AG10803 (cell line): Measurements from ENCODE around the gene C10orf90.
A peak's percentile ranks its signal among the peaks of the same experiment; 100 is the strongest.

Experiments
- DNase-seq: peaks from one replicate; pipeline ENCODE4 v3.0.0; 2010; ENCODE audit warnings: low read depth
- H3K4me3 ChIP-seq: 2 replicates; pipeline ENCODE4 v1.5.1; 2011; ENCODE audit warnings: mild to moderate bottlenecking, low read length, control low read depth
- CTCF ChIP-seq: conservative IDR thresholded peaks from 2 replicates; pipeline ENCODE4 v1.5.1; 2011; ENCODE audit warnings: mild to moderate bottlenecking, low read length, control low read depth, inconsistent platforms

C10orf90 gene

GRCh38 chr10:126376956-126377355, 293.5 kb downstream of the C10orf90 start:
- DNase-seq, result peak; percentile 58
- no peak for TF ChIP-seq CTCF

GRCh38 chr10:126375926-126376554, 294.5 kb downstream of the C10orf90 start:
- no peak for DNase-seq
- TF ChIP-seq CTCF, result no peak
- no peak overlapping the region for H3K4me3 ChIP-seq

More at GRCh38 chr10:126376956-126377355, 293.5 kb downstream of the C10orf90 start:
- H3K4me3 ChIP-seq, result no peak overlapping the region

- TF ChIP-seq CTCF, result no peak
- DNase-seq, result no peak
- no peak overlapping the region for H3K4me3 ChIP-seq
Observed at GRCh38 chr10:126375299-126375698, 295.2 kb downstream of the C10orf90 start.
